MCF 10A (cell line): ENCODE data around the gene SOX12. TPM values are rescaled to one million over a fixed set of nuclear protein-coding genes. Genes with fewer than 3 reads are reported as not detected.

Experiments used
- BruUV-seq: library from RNA; stranded (reverse); fragments of 400-500 nt; replicated peaks from 2 replicates; lab custom pipeline; 2021; lab: Mats Ljungman, UMichigan
- CTCF ChIA-PET: fragments of 300-600 bp; sonication (Branson Sonifier 250); formaldehyde crosslinking; extraction: SDS; loops from one replicate; lab custom pipeline; 2021; ENCODE audit warnings: antibody characterized with exemption, inconsistent platforms; lab: Yijun Ruan, JAX
- POLR2A ChIA-PET: fragments of 300-600, 350-650 bp; sonication (Branson Sonifier 250); formaldehyde crosslinking; extraction: SDS; loops from one replicate; lab custom pipeline; 2020; ENCODE audit warnings: antibody characterized with exemption, inconsistent platforms; lab: Yijun Ruan, JAX
- DNase-seq: peaks from one replicate; pipeline ENCODE4 v3.0.0-alpha.2; 2018; ENCODE audit not compliant: unreplicated experiment
- H3K27ac Mint-ChIP-seq: one replicate; pipeline ENCODE4 v1.8.0; 2022; ENCODE audit warnings: mild to moderate bottlenecking, low read depth, mixed read lengths; ENCODE audit not compliant: unreplicated experiment
- H3K27me3 Mint-ChIP-seq: one replicate; pipeline ENCODE4 v1.8.0; 2022; ENCODE audit warnings: mixed read lengths; ENCODE audit not compliant: insufficient read depth, unreplicated experiment
- H3K36me3 Mint-ChIP-seq: one replicate; pipeline ENCODE4 v1.8.0; 2022; ENCODE audit warnings: mild to moderate bottlenecking, moderate library complexity, mixed read lengths; ENCODE audit not compliant: insufficient read depth, unreplicated experiment
- H3K4me1 Mint-ChIP-seq: one replicate; pipeline ENCODE4 v1.8.0; 2022; ENCODE audit warnings: mixed read lengths; ENCODE audit not compliant: insufficient read depth, unreplicated experiment
- H3K4me3 Mint-ChIP-seq: one replicate; pipeline ENCODE4 v1.8.0; 2022; ENCODE audit warnings: mild to moderate bottlenecking, moderate library complexity, mixed read lengths; ENCODE audit not compliant: unreplicated experiment
- H3K9me3 Mint-ChIP-seq: one replicate; pipeline ENCODE4 v1.8.0; 2022; ENCODE audit warnings: mixed read lengths; ENCODE audit not compliant: unreplicated experiment
- CTCF ChIP-seq: fragments of 200-600 bp; IDR thresholded peaks from one replicate; pipeline ENCODE4 v1.8.0; 2022; ENCODE audit warnings: antibody characterized with exemption, mild to moderate bottlenecking; ENCODE audit not compliant: unreplicated experiment
- intact Hi-C: fragments of 100-400 bp; cut with micrococcal nuclease; formaldehyde crosslinking; loops from 2 replicates; pipeline ENCODE4 v1.14.1; 2022
- total RNA-seq: library from RNA; stranded (reverse); gene quantifications from 2 replicates; pipeline ENCODE4 v1.2.3, GENCODE V29; 2022

SOX12 gene
- total RNA-seq, 1 experiment from 2014 or later: 17.6 TPM

DNA sequence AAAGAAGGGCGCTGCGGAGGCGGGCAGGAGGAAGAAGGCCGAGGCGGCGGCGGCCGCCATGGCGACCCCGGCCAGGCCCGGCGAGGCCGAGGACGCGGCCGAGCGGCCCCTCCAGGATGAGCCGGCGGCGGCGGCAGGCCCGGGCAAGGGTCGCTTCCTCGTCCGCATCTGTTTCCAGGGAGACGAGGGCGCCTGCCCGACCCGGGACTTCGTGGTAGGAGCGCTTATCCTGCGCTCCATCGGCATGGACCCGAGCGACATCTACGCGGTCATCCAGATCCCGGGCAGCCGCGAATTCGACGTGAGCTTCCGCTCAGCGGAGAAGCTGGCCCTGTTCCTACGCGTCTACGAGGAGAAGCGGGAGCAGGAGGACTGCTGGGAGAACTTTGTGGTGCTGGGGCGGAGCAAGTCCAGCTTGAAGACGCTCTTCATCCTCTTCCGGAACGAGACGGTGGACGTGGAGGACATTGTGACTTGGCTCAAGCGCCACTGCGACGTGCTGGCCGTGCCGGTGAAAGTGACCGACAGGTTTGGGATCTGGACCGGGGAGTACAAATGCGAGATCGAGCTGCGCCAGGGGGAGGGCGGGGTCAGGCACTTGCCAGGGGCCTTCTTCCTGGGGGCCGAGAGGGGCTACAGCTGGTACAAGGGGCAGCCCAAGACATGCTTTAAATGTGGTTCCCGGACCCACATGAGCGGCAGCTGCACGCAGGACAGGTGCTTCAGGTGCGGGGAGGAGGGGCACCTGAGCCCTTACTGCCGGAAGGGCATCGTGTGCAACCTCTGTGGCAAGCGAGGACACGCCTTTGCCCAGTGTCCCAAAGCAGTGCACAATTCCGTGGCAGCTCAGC is 27.2 kb upstream of the SOX12 start:
- peak overlapping the region; percentile 99 for H3K27ac Mint-ChIP-seq

DNA sequence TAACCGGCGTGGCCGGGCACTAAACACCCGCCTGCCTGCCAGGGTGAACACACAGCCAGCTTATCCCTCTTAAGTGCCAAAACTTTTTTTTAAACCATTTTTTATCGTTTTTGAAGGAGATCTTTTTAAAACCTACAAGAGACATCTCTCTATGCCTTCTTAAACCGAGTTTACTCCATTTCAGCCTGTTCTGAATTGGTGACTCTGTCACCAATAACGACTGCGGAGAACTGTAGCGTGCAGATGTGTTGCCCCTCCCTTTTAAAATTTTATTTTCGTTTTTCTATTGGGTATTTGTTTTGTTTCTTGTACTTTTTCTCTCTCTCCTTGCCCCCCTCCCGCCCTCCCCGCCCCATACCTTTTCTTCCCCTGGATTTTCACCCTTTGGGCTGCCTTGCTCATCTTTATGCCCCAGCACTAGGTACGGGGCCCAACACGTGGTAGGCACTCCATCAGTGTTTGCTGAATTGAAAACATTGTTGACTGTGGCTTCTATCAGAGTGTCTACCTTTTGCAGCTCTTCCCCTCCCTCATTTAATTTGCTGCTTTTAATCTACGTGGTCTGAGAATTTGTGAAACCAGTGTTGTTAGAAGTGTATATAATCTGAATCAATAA is 26.5 kb upstream of the SOX12 start:
- intact Hi-C loops: no loop called here
- peaks cover 12% of the 10 kb centered on the region for H3K36me3 Mint-ChIP-seq
- no peak for DNase-seq
- no TSS peak for BruUV-seq
- H3K4me3 Mint-ChIP-seq: peak overlapping the region; percentile 93
- no peaks in the 10 kb centered on the region for H3K9me3 Mint-ChIP-seq
- peak overlapping the region; percentile 87 for H3K27ac Mint-ChIP-seq
- no peaks in the 10 kb centered on the region for H3K27me3 Mint-ChIP-seq
- TF ChIP-seq CTCF: no peak
- peaks cover 33% of the 10 kb centered on the region for H3K4me1 Mint-ChIP-seq
- ChIA-PET CTCF (interaction anchor here (1.2 to 4.2 kb wide), 6 partner anchors 10 to 63 kb away, joined by 3 to 18 read pairs (median 6); partner anchors contain the start of gene SOX12), POLR2A (interaction anchor here (0.7 to 4.8 kb wide), 19 partner anchors 10 to 440 kb away, joined by 3 to 60 read pairs (median 3); partner anchors contain the start of gene TRIB3)

More for the DNA sequence above, 27.2 kb upstream of the SOX12 start:
- no TSS peak for BruUV-seq
- peak overlapping the region; percentile 93 for H3K4me3 Mint-ChIP-seq
- peak; percentile 61 for DNase-seq
- no peaks in the 10 kb centered on the region for H3K9me3 Mint-ChIP-seq
- H3K36me3 Mint-ChIP-seq: peaks cover 12% of the 10 kb centered on the region
- POLR2A ChIA-PET: interaction anchor here (0.7 to 4.8 kb wide), 19 partner anchors 9 to 245 kb away, joined by 3 to 60 read pairs (median 3); partner anchors contain the start of gene TRIB3
- CTCF ChIA-PET: interaction anchor here (1.2 to 4.2 kb wide), 8 partner anchors 10 to 64 kb away, joined by 3 to 18 read pairs (median 6); partner anchors contain the start of gene SOX12
- intact Hi-C loops: loop anchor here (1.0 kb wide), 1 partner anchor 26 kb away; no protein-coding TSS in a partner anchor
- peaks cover 33% of the 10 kb centered on the region for H3K4me1 Mint-ChIP-seq
- TF ChIP-seq CTCF: no peak
- H3K27me3 Mint-ChIP-seq: no peaks in the 10 kb centered on the region

DNA sequence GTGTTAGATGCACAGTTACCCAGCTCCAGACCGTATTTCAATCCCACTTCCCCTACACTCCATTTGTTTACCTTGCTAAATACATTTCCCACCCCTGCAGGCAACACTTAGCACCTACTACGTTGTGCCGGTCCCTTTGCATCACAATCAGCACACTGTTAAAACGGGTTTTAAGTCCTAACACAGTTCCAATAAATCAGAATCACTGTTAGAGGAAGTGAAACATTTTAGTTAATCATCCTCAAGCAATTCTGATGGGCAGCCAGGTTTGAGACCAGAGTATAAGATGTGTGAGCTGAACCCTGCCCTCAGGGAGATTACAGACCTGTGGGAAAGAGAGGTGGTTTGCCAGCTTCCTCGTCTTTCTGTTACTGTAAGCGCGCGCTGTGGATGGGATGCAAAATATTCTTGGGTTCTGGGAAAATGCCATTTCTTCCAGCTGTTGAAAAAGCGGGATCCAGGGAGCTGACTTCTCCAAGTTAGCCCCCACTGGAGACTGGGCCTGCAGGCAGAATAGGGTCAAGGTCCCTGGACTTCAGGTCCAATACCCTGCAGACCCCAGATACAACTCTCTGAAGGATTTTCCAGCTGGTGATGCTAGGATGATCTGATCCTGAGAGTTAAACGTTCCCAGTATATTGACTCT is 24.9 kb upstream of the SOX12 start:
- Mint-ChIP-seq H3K27me3 (no peaks in the 10 kb centered on the region), H3K9me3 (no peaks in the 10 kb centered on the region), H3K4me1 (peaks cover 33% of the 10 kb centered on the region), H3K4me3 (peak overlapping the region; percentile 93), H3K36me3 (peaks cover 12% of the 10 kb centered on the region), H3K27ac (no peak overlapping the region)
- no peak for TF ChIP-seq CTCF
- POLR2A ChIA-PET: interaction anchor here (0.5 to 4.8 kb wide), 4 partner anchors 10 to 64 kb away, joined by 3 to 60 read pairs (median 12); no protein-coding TSS in a partner anchor
- intact Hi-C loops: no loop called here
- CTCF ChIA-PET: interaction anchor here (0.6 to 4.2 kb wide), 4 partner anchors 8 to 55 kb away, joined by 3 to 18 read pairs (median 4); partner anchors contain the start of gene SOX12
- DNase-seq: no peak
- BruUV-seq: no TSS peak
